PC-9 (cell line): Measurements from ENCODE around the gene SMARCA2.

Experiments
- EZH2 ChIP-seq: fragments of 200-600 bp; sonication (generic); IDR thresholded peaks from 2 replicates; pipeline ENCODE4 v1.8.0; 2017; ENCODE audit warnings: antibody characterized with exemption, low read depth
- TF ChIP-seq, protein P1 (sequence below): fragments of 200-600 bp; sonication (generic); conservative IDR thresholded peaks from 2 replicates; pipeline ENCODE4 v1.6.1; 2017; ENCODE audit warnings: mixed run types, antibody characterized with exemption, mild to moderate bottlenecking, moderate library complexity

DNA sequence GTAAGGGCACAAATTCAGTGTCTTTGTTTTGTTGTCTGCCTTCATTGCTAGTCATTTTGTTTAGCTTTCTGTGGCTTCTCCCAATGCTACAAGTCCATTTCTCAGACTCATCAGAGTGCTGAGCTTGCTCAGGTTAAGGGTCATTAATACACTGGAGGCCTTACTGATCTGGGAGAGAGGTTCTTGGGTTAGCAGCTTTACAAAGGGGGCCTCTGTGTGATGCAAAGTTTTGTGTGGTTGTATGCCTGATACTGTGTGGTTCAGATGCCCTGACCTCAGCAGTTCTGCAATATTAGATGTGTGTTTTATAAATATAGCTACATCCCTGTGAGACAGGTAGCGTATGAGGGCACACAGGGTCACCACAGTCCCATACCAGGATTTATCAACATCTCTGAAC is 34.8 kb upstream of the SMARCA2 start:
- no peak for TF ChIP-seq EZH2
- TF ChIP-seq, protein P1, sequence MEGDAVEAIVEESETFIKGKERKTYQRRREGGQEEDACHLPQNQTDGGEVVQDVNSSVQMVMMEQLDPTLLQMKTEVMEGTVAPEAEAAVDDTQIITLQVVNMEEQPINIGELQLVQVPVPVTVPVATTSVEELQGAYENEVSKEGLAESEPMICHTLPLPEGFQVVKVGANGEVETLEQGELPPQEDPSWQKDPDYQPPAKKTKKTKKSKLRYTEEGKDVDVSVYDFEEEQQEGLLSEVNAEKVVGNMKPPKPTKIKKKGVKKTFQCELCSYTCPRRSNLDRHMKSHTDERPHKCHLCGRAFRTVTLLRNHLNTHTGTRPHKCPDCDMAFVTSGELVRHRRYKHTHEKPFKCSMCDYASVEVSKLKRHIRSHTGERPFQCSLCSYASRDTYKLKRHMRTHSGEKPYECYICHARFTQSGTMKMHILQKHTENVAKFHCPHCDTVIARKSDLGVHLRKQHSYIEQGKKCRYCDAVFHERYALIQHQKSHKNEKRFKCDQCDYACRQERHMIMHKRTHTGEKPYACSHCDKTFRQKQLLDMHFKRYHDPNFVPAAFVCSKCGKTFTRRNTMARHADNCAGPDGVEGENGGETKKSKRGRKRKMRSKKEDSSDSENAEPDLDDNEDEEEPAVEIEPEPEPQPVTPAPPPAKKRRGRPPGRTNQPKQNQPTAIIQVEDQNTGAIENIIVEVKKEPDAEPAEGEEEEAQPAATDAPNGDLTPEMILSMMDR: no peak
